GM21786 (cell line): ENCODE data around the gene JDP2.

Experiments
- ATAC-seq: cut with Tn5 transposase; IDR thresholded peaks from one replicate; pipeline ENCODE4 v1.9.1; 2021; ENCODE audit not compliant: unreplicated experiment

The JDP2 gene

GRCh38 chr14:75479770-75480600, 52.2 kb downstream of the JDP2 start:
- ATAC-seq = peak; percentile 89

GRCh38 chr14:75482366-75482765, 54.5 kb downstream of the JDP2 start:
- no peak for ATAC-seq

GRCh38 chr14:75484711-75485429, 57.0 kb downstream of the JDP2 start:
- no peak for ATAC-seq

- no peak for ATAC-seq
These were observed 58.5 kb downstream of the JDP2 start for GRCh38 chr14:75486318-75486717.

GRCh38 chr14:75487155-75487671, 59.4 kb downstream of the JDP2 start:
- peak; percentile 67 for ATAC-seq

- no peak for ATAC-seq
These were observed 61.6 kb downstream of the JDP2 start for GRCh38 chr14:75489480-75489837.

GRCh38 chr14:75491376-75491978, 63.7 kb downstream of the JDP2 start:
- ATAC-seq = no peak

- no peak for ATAC-seq
These were observed 65.2 kb downstream of the JDP2 start for GRCh38 chr14:75492832-75493591.

GRCh38 chr14:75493592-75494087, 65.8 kb downstream of the JDP2 start:
- no peak for ATAC-seq

- ATAC-seq = no peak
These were observed 67.1 kb downstream of the JDP2 start for GRCh38 chr14:75494896-75495295.

- ATAC-seq = no peak
These were observed 67.6 kb downstream of the JDP2 start for GRCh38 chr14:75495399-75495798.

GRCh38 chr14:75495882-75496281, 68.1 kb downstream of the JDP2 start:
- ATAC-seq = no peak

- no peak for ATAC-seq
These were observed 68.9 kb downstream of the JDP2 start for GRCh38 chr14:75496755-75497154.

- ATAC-seq = peak; percentile 46
These were observed 69.4 kb downstream of the JDP2 start for GRCh38 chr14:75497191-75497590.

GRCh38 chr14:75497701-75498100, 69.9 kb downstream of the JDP2 start:
- no peak for ATAC-seq

- ATAC-seq = peak; percentile 65
These were observed 71.5 kb downstream of the JDP2 start for GRCh38 chr14:75499084-75499875.

- ATAC-seq = no peak
These were observed 73.3 kb downstream of the JDP2 start for GRCh38 chr14:75501080-75501479.

GRCh38 chr14:75504411-75504810, 76.6 kb downstream of the JDP2 start:
- no peak for ATAC-seq

- ATAC-seq = no peak
These were observed 79.1 kb downstream of the JDP2 start for GRCh38 chr14:75506930-75507329.

GRCh38 chr14:75510547-75510946, 82.7 kb downstream of the JDP2 start:
- no peak for ATAC-seq
